Progenitor cell of endocrine pancreas (in vitro differentiated cells): ENCODE results near the gene DVL1. TPM values are rescaled to one million over a fixed set of nuclear protein-coding genes. Genes with fewer than 3 reads are reported as not detected.

Source experiments
- DNase-seq: peaks from one replicate; pipeline ENCODE4 v3.0.0; 2021; ENCODE audit warnings: low spot score; ENCODE audit not compliant: unreplicated experiment
- H3K27ac Mint-ChIP-seq: 2 replicates; pipeline ENCODE4 v1.8.0; 2021; ENCODE audit warnings: mild to moderate bottlenecking, moderate library complexity, mixed read lengths
- H3K27me3 Mint-ChIP-seq: 2 replicates; pipeline ENCODE4 v1.8.0; 2021; ENCODE audit warnings: mixed read lengths
- H3K36me3 Mint-ChIP-seq: 2 replicates; pipeline ENCODE4 v1.8.0; 2022; ENCODE audit warnings: mixed read lengths; ENCODE audit not compliant: insufficient read depth
- H3K4me1 Mint-ChIP-seq: 2 replicates; pipeline ENCODE4 v1.8.0; 2021; ENCODE audit warnings: low read depth, mixed read lengths
- H3K4me3 Mint-ChIP-seq: 2 replicates; pipeline ENCODE4 v1.8.0; 2021; ENCODE audit warnings: low read depth, mild to moderate bottlenecking, moderate library complexity, mixed read lengths
- H3K9me3 Mint-ChIP-seq: 2 replicates; pipeline ENCODE4 v1.8.0; 2021; ENCODE audit warnings: low read depth, mixed read lengths
- CTCF ChIP-seq: fragments of 200-600 bp; sonication (generic); IDR thresholded peaks from one replicate; pipeline ENCODE4 v1.5.0; 2021; ENCODE audit warnings: antibody characterized with exemption, mild to moderate bottlenecking; ENCODE audit not compliant: unreplicated experiment
- total RNA-seq: library from RNA; stranded (reverse); gene quantifications from 2 replicates; pipeline ENCODE4 v1.2.1, GENCODE V29; 2021

DVL1 gene
- total RNA-seq, 1 donor from 2014 or later, result 60.1 TPM

GRCh38 chr1:1367315-1367714 lies 18.1 kb upstream of the DVL1 start:
- peaks cover 1% of the 10 kb centered on the region for H3K36me3 Mint-ChIP-seq
- DNase-seq, result no peak
- TF ChIP-seq CTCF, result no peak
- no peak overlapping the region for H3K27ac Mint-ChIP-seq
- no peaks in the 10 kb centered on the region for H3K9me3 Mint-ChIP-seq
- no peaks in the 10 kb centered on the region for H3K4me1 Mint-ChIP-seq
- no peaks in the 10 kb centered on the region for H3K27me3 Mint-ChIP-seq
- H3K4me3 Mint-ChIP-seq, result no peak overlapping the region

- no peak overlapping the region for H3K4me3 Mint-ChIP-seq
- no peak overlapping the region for H3K27ac Mint-ChIP-seq
- no peak for TF ChIP-seq CTCF
- no peaks in the 10 kb centered on the region for H3K9me3 Mint-ChIP-seq
- no peaks in the 10 kb centered on the region for H3K36me3 Mint-ChIP-seq
- H3K27me3 Mint-ChIP-seq, result peaks cover 4% of the 10 kb centered on the region
- H3K4me1 Mint-ChIP-seq, result peaks cover 2% of the 10 kb centered on the region
- no peak for DNase-seq
These were observed 17.5 kb upstream of the DVL1 start for GRCh38 chr1:1366699-1367066.

GRCh38 chr1:1365875-1366698 lies 16.9 kb upstream of the DVL1 start:
- H3K27me3 Mint-ChIP-seq, result peaks cover 4% of the 10 kb centered on the region
- no peak for TF ChIP-seq CTCF
- H3K4me1 Mint-ChIP-seq, result peaks cover 2% of the 10 kb centered on the region
- H3K27ac Mint-ChIP-seq, result no peak overlapping the region
- no peak overlapping the region for H3K4me3 Mint-ChIP-seq
- DNase-seq, result no peak
- H3K36me3 Mint-ChIP-seq, result no peaks in the 10 kb centered on the region
- no peaks in the 10 kb centered on the region for H3K9me3 Mint-ChIP-seq

GRCh38 chr1:1364266-1364665 lies 15.0 kb upstream of the DVL1 start:
- Mint-ChIP-seq H3K36me3 (no peaks in the 10 kb centered on the region), H3K4me1 (peaks cover 5% of the 10 kb centered on the region), H3K27me3 (peaks cover 10% of the 10 kb centered on the region), H3K9me3 (no peaks in the 10 kb centered on the region), H3K27ac (no peak overlapping the region), H3K4me3 (no peak overlapping the region)
- TF ChIP-seq CTCF, result no peak
- DNase-seq, result no peak

GRCh38 chr1:1361982-1362423 lies 12.8 kb upstream of the DVL1 start:
- TF ChIP-seq CTCF, result no peak
- Mint-ChIP-seq H3K4me3 (no peak overlapping the region), H3K9me3 (no peaks in the 10 kb centered on the region), H3K27me3 (peaks cover 10% of the 10 kb centered on the region), H3K36me3 (no peaks in the 10 kb centered on the region), H3K4me1 (peaks cover 14% of the 10 kb centered on the region), H3K27ac (no peak overlapping the region)
- peak; percentile 8 for DNase-seq
